Measurements from ENCODE around the gene GNG13. TPM values are rescaled to one million over a fixed set of nuclear protein-coding genes. Genes with fewer than 3 reads are reported as not detected.
A peak's percentile ranks its signal among the peaks of the same experiment; 100 is the strongest.
"Not testable (repeated sequence)": the region's sequence is repeated elsewhere in the genome, so short reads cannot be mapped to it uniquely, and the experiment has no call there.

Gene GNG13
- polyA plus RNA-seq, 2 of the 4 experiments (the other 2 are of a cell fraction): 0.09 TPM; not detected in 1

DNA sequence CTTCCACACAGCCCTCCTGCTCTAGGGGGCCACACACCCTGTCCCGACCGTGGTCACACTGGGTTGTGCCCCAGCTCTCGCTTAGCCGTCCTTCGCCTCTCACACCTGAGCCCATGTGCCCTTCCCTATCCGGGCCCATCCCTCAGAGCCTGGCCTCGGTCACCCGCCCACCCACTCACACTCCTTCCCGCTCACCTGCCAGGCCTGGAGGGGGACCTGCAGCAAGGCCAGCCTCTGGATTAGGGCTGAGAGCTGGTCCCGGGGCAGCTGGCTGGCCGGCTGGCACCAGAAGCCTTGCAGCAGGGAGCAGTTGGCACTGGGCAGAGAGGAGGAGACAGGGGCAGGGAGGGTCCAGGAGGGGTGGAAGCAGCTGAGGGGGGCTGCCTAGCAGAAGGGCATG, 22.1 kb downstream of the GNG13 start:
- DNase-seq (ENCODE audit: low read depth in 1 of 2, low spot score in 1 of 2): no peak
- Histone ChIP-seq H3K4me3 (no peak overlapping the region), H3K27ac (no peak overlapping the region), H3K9me3 (no peaks in the 10 kb centered on the region), H3K4me2 (no peak overlapping the region), H3K4me1 (0 out of 3 replicates have a peak, but pooled peaks cover 3% of the 10 kb centered on the region)
- POLR2A ChIA-PET: no interaction called here
- TF ChIP-seq HOXB13 (CRISPR knock-in tag; IDR thresholded peaks at IDR 0.05; ENCODE audit: low read depth): no peak
- CTCF ChIA-PET: interaction anchor here (1.1 to 10.1 kb wide), 3 partner anchors 9 to 59 kb away, joined by 3 to 205 read pairs (median 4); partner anchors contain the start of genes CHTF18, CIAO3 and RPUSD1
- FAIRE-seq: no peak
- ATAC-seq: peak; percentile 3 to 21; a peak in 3 of 6 replicates
- 78% methylated on average over 6 of the region's 11 CpGs for WGBS (ENCODE audit: missing lambda C conversion rate)

DNA sequence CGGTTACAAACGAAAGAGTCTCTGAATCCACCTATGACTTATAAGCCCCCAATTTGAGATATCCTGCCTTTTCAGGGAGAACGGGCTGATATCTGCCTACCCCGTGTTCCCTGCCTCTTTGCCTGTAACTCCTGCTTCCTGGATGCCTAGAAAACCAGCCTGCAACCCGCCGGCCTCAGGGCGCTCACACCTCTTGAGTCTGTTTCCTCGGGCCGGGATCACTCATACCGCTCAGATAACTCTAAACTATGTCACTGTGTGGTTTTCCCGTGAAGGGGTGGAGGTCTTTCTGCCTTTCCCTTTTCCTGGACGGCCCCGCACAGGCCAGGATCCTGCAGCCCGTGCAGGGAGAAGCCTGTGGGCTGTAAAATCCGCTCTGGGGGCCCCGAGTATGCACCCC, 22.7 kb downstream of the GNG13 start:
- ATAC-seq (peak; percentile 2 to 3; a peak in 3 of 6 replicates), FAIRE-seq (no peak), DNase-seq (ENCODE audit: low read depth in 1 of 2, low spot score in 1 of 2) (no peak)
- no peak overlapping the region for H3K4me3 ChIP-seq
- POLR2A ChIA-PET: no interaction called here
- no peak overlapping the region for H3K4me2 ChIP-seq
- CTCF ChIA-PET: interaction anchor here (1.1 to 10.1 kb wide), 5 partner anchors 7 to 58 kb away, joined by 3 to 205 read pairs (median 6); partner anchors contain the start of genes CHTF18, CIAO3 and RPUSD1
- no peaks in the 10 kb centered on the region for H3K9me3 ChIP-seq
- no peak overlapping the region for H3K27ac ChIP-seq
- TF ChIP-seq SREBF2 (IDR thresholded peaks at IDR 0.05) (no peak), ZSCAN20 (CRISPR knock-in tag; IDR thresholded peaks at IDR 0.05) (no peak), JUNB (IDR thresholded peaks at IDR 0.05) (no peak), HOXB13 (CRISPR knock-in tag; IDR thresholded peaks at IDR 0.05; ENCODE audit: low read depth) (no peak)
- TF ChIP-seq, protein P1, sequence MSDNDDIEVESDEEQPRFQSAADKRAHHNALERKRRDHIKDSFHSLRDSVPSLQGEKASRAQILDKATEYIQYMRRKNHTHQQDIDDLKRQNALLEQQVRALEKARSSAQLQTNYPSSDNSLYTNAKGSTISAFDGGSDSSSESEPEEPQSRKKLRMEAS (IDR thresholded peaks at IDR 0.05): no peak
- 0 out of 3 replicates have a peak, but pooled peaks cover 3% of the 10 kb centered on the region for H3K4me1 ChIP-seq
- 42% methylated on average over 15 of the region's 16 CpGs for WGBS (ENCODE audit: missing lambda C conversion rate)

DNA sequence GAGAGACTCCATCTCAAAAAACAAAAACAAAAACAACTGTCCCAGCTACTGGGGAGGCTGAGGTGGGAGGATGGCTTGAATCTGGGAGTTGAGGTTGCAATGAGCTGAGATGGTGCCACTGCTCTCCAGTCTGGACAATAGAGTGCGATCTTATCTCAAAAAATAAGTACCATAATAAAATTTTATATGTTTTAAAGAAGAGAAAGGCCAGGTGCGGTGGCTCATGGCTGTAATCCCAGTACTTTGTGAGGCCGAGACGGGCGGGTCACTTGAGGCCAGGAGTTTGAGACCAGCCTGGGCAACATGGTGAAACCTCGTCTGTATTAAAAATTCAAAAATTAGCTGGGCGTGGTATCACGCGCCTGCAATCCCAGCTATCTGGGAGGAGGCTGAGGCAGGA, 23.7 kb downstream of the GNG13 start:
- WGBS (ENCODE audit: missing lambda C conversion rate): 87% methylated on average over 9 of the region's 9 CpGs
- H3K4me2 ChIP-seq: no peak overlapping the region
- H3K27ac ChIP-seq: no peak overlapping the region
- no peak for FAIRE-seq
- H3K4me1 ChIP-seq: no peaks in the 10 kb centered on the region
- ChIA-PET CTCF (interaction anchor here (2.0 to 3.3 kb wide), 2 partner anchors 9 to 31 kb away, joined by 6 to 26 read pairs; no protein-coding TSS in a partner anchor), POLR2A (no interaction called here)
- no peak overlapping the region for H3K4me3 ChIP-seq
- ATAC-seq: no peak
- TF ChIP-seq, protein P2, sequence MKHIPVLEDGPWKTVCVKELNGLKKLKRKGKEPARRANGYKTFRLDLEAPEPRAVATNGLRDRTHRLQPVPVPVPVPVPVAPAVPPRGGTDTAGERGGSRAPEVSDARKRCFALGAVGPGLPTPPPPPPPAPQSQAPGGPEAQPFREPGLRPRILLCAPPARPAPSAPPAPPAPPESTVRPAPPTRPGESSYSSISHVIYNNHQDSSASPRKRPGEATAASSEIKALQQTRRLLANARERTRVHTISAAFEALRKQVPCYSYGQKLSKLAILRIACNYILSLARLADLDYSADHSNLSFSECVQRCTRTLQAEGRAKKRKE (CRISPR knock-in tag; IDR thresholded peaks at IDR 0.05; ENCODE audit: low read depth): no peak
- TF ChIP-seq CHD4 (IDR thresholded peaks at IDR 0.05; ENCODE audit: borderline replicate concordance): no peak
- TF ChIP-seq, protein P3, sequence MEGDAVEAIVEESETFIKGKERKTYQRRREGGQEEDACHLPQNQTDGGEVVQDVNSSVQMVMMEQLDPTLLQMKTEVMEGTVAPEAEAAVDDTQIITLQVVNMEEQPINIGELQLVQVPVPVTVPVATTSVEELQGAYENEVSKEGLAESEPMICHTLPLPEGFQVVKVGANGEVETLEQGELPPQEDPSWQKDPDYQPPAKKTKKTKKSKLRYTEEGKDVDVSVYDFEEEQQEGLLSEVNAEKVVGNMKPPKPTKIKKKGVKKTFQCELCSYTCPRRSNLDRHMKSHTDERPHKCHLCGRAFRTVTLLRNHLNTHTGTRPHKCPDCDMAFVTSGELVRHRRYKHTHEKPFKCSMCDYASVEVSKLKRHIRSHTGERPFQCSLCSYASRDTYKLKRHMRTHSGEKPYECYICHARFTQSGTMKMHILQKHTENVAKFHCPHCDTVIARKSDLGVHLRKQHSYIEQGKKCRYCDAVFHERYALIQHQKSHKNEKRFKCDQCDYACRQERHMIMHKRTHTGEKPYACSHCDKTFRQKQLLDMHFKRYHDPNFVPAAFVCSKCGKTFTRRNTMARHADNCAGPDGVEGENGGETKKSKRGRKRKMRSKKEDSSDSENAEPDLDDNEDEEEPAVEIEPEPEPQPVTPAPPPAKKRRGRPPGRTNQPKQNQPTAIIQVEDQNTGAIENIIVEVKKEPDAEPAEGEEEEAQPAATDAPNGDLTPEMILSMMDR (IDR thresholded peaks at IDR 0.05): no peak
- TF ChIP-seq MAFK (IDR thresholded peaks at IDR 0.05; ENCODE audit: partially characterized antibody): no peak
- no peak for TF ChIP-seq FOSL2 (IDR thresholded peaks at IDR 0.05)
- no peak for TF ChIP-seq FOSL2 (CRISPR knock-in tag; IDR thresholded peaks at IDR 0.05)
- no peaks in the 10 kb centered on the region for H3K9me3 ChIP-seq
- no peak for DNase-seq (ENCODE audit: low read depth in 1 of 2, low spot score in 1 of 2)

DNA sequence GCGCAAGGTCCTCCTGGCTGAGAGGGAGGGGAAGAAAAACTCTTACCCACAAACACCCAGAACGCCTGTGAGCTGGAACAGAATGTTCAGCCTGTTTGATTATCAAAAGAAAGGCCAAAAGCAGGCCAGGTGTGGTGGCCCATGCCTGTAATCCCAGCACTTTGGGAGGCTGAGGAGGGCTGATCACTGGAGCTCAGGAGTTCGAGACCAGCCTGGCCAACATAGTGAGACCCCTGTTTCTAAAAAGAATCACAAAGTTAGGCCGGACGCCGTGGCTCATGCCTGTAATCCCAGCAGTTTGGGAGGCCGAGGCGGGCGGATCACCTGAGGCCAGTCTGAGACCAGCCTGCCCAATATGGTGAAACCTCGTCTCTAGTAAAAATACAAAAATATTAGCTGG, 24.2 kb downstream of the GNG13 start:
- ATAC-seq; H3K4me2 ChIP-seq; DNase-seq (ENCODE audit: low read depth in 1 of 2, low spot score in 1 of 2); H3K27ac ChIP-seq; H3K4me3 ChIP-seq; FAIRE-seq; H3K4me1 ChIP-seq; H3K9me3 ChIP-seq; POLR2A ChIA-PET: not testable (repeated sequence)
- WGBS (ENCODE audit: missing lambda C conversion rate): 90% methylated on average over 10 of the region's 10 CpGs
- CTCF ChIA-PET: interaction anchor here (1.1 to 3.3 kb wide), 3 partner anchors 9 to 30 kb away, joined by 3 to 26 read pairs (median 6); no protein-coding TSS in a partner anchor

DNA sequence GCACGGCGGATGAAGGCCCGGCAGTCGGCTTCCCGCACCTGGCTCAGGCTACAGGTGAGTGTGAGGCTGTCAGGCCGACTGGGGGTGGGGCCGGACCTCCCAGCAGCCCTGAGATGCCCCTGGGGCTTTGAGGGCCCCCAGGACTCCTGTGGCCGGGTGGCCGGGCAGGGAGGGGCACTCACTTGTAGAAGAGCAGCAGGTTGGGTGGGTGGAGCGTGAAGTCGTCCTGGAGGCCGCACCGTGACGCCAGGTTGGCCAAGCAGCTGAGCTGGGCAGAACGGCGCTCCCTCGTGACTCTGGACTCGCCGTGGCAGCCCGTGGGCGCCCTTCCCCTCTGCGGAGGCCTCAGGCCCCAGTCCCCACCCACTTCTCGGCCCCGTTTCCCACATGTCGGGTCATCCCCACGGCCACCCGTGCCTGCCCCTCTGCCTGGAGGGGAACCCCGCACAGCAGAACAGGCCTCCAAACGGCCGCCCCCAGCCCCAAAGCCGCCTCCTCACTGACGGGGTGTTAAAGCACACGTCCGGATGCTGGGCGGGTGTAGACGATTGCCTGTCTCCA, 25.2 kb downstream of the GNG13 start:
- H3K9me3 ChIP-seq: no peaks in the 10 kb centered on the region
- DNase-seq (ENCODE audit: low read depth in 1 of 2, low spot score in 1 of 2) (no peak), FAIRE-seq (no peak), ATAC-seq (no peak)
- H3K27ac ChIP-seq: no peak overlapping the region
- no peak overlapping the region for H3K4me3 ChIP-seq
- no peaks in the 10 kb centered on the region for H3K4me1 ChIP-seq
- WGBS (ENCODE audit: missing lambda C conversion rate): 81% methylated on average over 24 of the region's 36 CpGs
- CTCF ChIA-PET: interaction anchor here (1.1 to 3.3 kb wide), 2 partner anchors 10 to 25 kb away, joined by 3 to 26 read pairs; no protein-coding TSS in a partner anchor
- POLR2A ChIA-PET: no interaction called here
- no peak overlapping the region for H3K4me2 ChIP-seq
- TF ChIP-seq EP300 (IDR thresholded peaks at IDR 0.05): no peak
- no peak for TF ChIP-seq ZNF302 (CRISPR knock-in tag; IDR thresholded peaks at IDR 0.05)
- no peak for TF ChIP-seq HOXB5 (CRISPR knock-in tag; IDR thresholded peaks at IDR 0.05)
- TF ChIP-seq ESRRA (IDR thresholded peaks at IDR 0.05; ENCODE audit: borderline replicate concordance, low read length): no peak
- no peak for TF ChIP-seq CBX2 (IDR thresholded peaks at IDR 0.05; ENCODE audit: borderline replicate concordance, low read depth)
- no peak for TF ChIP-seq JUN (IDR thresholded peaks at IDR 0.05)
- TF ChIP-seq KDM5A (IDR thresholded peaks at IDR 0.05): no peak
- TF ChIP-seq ZC3H11A (IDR thresholded peaks at IDR 0.05): no peak
- no peak for TF ChIP-seq PHF8 (IDR thresholded peaks at IDR 0.05; ENCODE audit: borderline replicate concordance, low read depth)
- TF ChIP-seq EHF (CRISPR knock-in tag; IDR thresholded peaks at IDR 0.05): no peak
- no peak for TF ChIP-seq EHMT2 (IDR thresholded peaks at IDR 0.05; ENCODE audit: low read depth)
- TF ChIP-seq ZFP36 (IDR thresholded peaks at IDR 0.05; ENCODE audit: borderline replicate concordance, partially characterized antibody): no peak
- no peak for TF ChIP-seq RCOR1 (IDR thresholded peaks at IDR 0.05; ENCODE audit: low read depth, low read length)
- no peak for TF ChIP-seq FOXS1 (CRISPR knock-in tag; IDR thresholded peaks at IDR 0.05)
- TF ChIP-seq HOXA7 (CRISPR knock-in tag; IDR thresholded peaks at IDR 0.05): no peak
- no peak for TF ChIP-seq GATA3 (IDR thresholded peaks at IDR 0.05; ENCODE audit: borderline replicate concordance)
